ENCODE results near the gene UBE2J2.

Gene UBE2J2

DNA sequence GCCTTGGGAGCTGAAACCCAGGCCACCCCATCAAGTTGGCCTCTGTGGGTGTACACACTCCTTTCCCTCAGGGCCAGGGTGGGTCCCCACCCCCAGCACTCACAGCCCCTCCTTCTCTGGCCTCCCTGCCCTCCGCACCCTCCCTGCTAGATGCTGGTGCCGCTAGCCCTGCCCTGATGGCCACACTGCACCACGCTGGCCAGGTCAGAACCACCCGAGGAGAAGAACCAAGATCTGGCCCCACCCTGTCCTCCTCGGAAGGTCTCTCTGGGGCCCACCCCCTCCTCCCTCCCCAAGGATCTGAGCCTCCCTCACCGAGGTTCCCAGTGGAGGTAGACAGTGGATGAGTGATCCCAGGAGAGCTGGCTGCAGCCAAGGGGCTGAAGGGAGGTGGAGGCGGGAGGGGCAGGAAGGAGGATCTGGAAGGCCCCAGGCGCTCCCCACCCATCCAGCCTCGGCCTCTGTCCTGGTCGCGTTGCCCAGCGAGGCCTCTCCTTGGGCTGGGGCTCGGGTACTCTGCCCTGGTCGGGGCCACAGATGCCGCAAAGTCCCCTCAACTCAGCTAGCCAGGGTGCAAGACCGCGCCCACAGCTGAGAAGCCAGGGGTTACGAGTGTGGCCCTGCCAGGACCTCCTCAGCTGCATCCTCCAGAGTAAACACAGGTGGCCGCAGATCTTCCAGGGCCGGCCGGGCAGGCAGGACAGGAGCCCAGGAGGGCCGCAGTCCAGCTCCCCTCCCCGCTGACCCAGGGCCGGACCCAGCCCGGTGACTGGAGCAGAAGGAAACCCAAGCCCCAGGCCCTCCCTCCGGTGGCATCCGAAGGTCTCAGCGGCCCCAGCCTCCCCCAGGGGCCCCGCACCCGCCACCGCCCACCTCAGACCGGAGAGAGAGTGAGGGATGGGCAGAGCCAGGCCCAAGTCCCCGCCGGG, 36.4 kb downstream of the UBE2J2 start:
- no peak for DNase-seq (ENCODE audit: extremely low spot score)
- CTCF ChIA-PET: interaction anchor here (0.7 kb wide), 1 partner anchor 120 kb away, joined by 3 read pairs; no protein-coding TSS in a partner anchor
- POLR2A ChIA-PET: no interaction called here
- no peak for TF ChIP-seq SUZ12 (IDR thresholded peaks at IDR 0.05)
- no peak for TF ChIP-seq CTBP1 (IDR thresholded peaks at IDR 0.05; ENCODE audit: borderline replicate concordance)
- no peak for TF ChIP-seq HDGF (IDR thresholded peaks at IDR 0.05; ENCODE audit: borderline replicate concordance)
- no peak for TF ChIP-seq ELF4 (IDR thresholded peaks at IDR 0.05)
- no peak for TF ChIP-seq FOXK2 (IDR thresholded peaks at IDR 0.05)
- TF ChIP-seq FOXM1 (IDR thresholded peaks at IDR 0.05; ENCODE audit: borderline replicate concordance): no peak
- TF ChIP-seq TARDBP (IDR thresholded peaks at IDR 0.05): no peak

DNA sequence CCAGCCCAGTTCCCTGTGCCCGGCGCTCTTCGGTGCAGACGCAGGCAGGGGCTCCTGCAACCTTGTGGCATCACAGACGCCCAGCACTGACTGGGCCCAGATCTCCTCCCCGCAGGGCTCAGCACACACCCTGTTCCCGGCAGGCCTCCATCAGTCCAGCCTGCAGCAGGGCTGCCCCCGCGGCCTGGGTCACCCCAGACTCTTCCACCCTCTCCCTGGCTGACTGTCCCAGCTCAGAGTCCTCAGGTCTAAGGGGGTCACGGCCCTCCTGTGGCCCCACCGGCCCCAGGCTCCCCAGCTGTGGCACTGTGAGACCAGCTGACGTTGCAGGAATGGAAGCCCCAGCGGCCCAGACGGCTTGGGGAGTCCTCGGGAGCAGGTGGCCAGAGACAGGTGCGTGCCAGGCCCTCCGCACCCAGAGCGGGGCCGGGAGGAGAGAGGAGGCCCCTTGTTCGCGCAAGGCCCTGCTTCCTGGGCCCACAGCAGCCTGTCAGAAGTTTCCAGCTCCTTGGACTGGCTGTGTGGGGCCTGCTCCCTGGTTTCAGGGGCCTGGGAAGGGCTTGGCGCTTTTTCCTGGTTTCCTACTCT, 37.4 kb downstream of the UBE2J2 start:
- no peak for TF ChIP-seq LEF1 (IDR thresholded peaks at IDR 0.05; ENCODE audit: borderline replicate concordance)
- no peak for TF ChIP-seq SP1 (IDR thresholded peaks at IDR 0.05)
- TF ChIP-seq FOXM1 (IDR thresholded peaks at IDR 0.05; ENCODE audit: borderline replicate concordance): no peak
- TF ChIP-seq FOXK2 (IDR thresholded peaks at IDR 0.05): no peak
- TF ChIP-seq L3MBTL2 (conservative IDR thresholded peaks at IDR 0.05): no peak
- TF ChIP-seq TARDBP (IDR thresholded peaks at IDR 0.05): no peak
- no peak for TF ChIP-seq HDGF (IDR thresholded peaks at IDR 0.05; ENCODE audit: borderline replicate concordance)
- TF ChIP-seq BHLHE40 (IDR thresholded peaks at IDR 0.05; ENCODE audit: borderline replicate concordance): no peak
- TF ChIP-seq NFRKB (IDR thresholded peaks at IDR 0.05): no peak
- no peak for TF ChIP-seq ZNF384 (IDR thresholded peaks at IDR 0.05)
- TF ChIP-seq ARNT (IDR thresholded peaks at IDR 0.05): no peak
- TF ChIP-seq SUZ12 (IDR thresholded peaks at IDR 0.05): no peak
- no peak for TF ChIP-seq CTBP1 (IDR thresholded peaks at IDR 0.05; ENCODE audit: borderline replicate concordance)
- TF ChIP-seq FOXA1 (IDR thresholded peaks at IDR 0.05): no peak
- TF ChIP-seq, protein P1, sequence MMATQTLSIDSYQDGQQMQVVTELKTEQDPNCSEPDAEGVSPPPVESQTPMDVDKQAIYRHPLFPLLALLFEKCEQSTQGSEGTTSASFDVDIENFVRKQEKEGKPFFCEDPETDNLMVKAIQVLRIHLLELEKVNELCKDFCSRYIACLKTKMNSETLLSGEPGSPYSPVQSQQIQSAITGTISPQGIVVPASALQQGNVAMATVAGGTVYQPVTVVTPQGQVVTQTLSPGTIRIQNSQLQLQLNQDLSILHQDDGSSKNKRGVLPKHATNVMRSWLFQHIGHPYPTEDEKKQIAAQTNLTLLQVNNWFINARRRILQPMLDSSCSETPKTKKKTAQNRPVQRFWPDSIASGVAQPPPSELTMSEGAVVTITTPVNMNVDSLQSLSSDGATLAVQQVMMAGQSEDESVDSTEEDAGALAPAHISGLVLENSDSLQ (IDR thresholded peaks at IDR 0.05): no peak
- ChIA-PET POLR2A (no interaction called here), CTCF (interaction anchor here (0.7 kb wide), 1 partner anchor 119 kb away, joined by 3 read pairs; no protein-coding TSS in a partner anchor)
- DNase-seq (ENCODE audit: extremely low spot score): no peak

DNA sequence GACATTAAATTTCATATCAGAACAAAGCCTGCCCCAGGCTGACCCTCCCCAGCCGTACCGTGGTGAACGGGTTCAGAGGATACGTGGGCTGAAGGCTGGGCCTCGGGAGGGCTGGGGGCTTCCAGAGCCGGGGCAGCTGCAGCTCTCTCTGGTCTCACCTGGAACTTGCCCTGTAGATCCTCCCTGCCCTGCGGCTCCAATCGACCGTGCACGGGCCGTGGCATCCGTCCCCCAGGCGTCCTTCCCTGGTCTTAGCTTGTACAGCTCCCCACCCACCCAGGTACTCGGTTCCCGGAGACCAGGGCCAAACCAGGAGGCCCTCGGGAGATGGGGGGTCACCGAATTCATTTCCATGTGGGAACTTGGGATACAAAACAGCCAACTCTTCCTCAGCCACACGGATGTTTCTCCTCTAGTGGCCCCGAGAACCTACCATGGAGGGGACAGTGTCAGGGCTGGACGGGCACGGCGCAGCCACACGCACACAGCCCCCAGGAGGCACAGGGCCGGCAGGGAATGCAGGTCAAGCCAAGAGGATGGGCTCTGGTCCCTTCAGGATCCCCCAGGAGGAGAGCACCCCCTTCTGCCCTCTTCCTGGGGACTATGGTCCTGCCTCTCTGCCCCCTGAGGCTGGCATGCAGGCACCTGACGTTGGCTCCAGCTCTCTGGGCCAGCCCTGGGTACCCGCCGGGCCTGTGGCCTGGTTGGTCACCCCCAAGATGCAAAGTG, 38.5 kb downstream of the UBE2J2 start:
- ChIA-PET CTCF (no interaction called here), POLR2A (no interaction called here)
- no peak for TF ChIP-seq BHLHE40 (IDR thresholded peaks at IDR 0.05; ENCODE audit: borderline replicate concordance)
- TF ChIP-seq ELF4 (IDR thresholded peaks at IDR 0.05): no peak
- no peak for TF ChIP-seq TARDBP (IDR thresholded peaks at IDR 0.05)
- TF ChIP-seq NFRKB (IDR thresholded peaks at IDR 0.05): no peak
- TF ChIP-seq L3MBTL2 (conservative IDR thresholded peaks at IDR 0.05): no peak
- TF ChIP-seq ZNF384 (IDR thresholded peaks at IDR 0.05): no peak
- TF ChIP-seq SP1 (IDR thresholded peaks at IDR 0.05): no peak
- TF ChIP-seq, protein P1 (IDR thresholded peaks at IDR 0.05): no peak
- no peak for TF ChIP-seq FOXA1 (IDR thresholded peaks at IDR 0.05)
- no peak for TF ChIP-seq LEF1 (IDR thresholded peaks at IDR 0.05; ENCODE audit: borderline replicate concordance)
- TF ChIP-seq ARNT (IDR thresholded peaks at IDR 0.05): no peak
- TF ChIP-seq SUZ12 (IDR thresholded peaks at IDR 0.05): no peak
- TF ChIP-seq FOXM1 (IDR thresholded peaks at IDR 0.05; ENCODE audit: borderline replicate concordance): no peak
- no peak for TF ChIP-seq CTBP1 (IDR thresholded peaks at IDR 0.05; ENCODE audit: borderline replicate concordance)
- no peak for TF ChIP-seq HDGF (IDR thresholded peaks at IDR 0.05; ENCODE audit: borderline replicate concordance)
- no peak for TF ChIP-seq FOXK2 (IDR thresholded peaks at IDR 0.05)
- DNase-seq (ENCODE audit: extremely low spot score): no peak

DNA sequence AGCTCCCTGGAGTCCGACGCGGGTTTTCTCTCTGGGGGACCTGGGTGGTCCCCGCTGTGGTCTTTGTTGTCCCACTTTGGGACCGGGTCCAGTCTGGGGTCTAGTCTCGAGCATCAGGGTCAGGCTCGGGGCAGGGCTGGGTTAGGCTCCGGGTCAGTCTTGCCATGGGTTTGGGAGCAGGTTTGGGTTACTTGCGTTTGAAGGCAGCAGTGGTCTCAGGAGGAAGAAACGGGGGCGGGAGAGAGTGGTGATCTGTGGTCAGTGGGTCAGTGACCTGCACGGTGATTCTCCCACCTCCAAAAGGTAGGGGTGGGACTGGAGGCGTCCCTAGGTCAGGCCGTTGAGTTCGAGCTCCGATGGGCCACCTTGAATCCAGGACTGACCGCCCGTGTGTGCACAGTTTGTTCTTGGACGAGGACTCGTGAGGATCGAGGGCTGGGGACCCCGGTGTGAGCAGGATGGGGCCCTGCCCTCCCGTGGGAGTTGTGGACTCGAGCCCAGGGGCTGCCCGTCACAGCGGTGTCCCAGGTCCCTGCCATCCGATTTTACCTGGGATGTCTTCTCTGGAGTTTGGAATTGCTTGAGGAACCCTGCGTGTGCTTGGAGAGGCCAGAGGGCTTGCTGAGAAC, 39.4 kb downstream of the UBE2J2 start:
- no peak for DNase-seq (ENCODE audit: extremely low spot score)
- no peak for TF ChIP-seq L3MBTL2 (conservative IDR thresholded peaks at IDR 0.05)
- TF ChIP-seq ELF4 (IDR thresholded peaks at IDR 0.05): no peak
- no peak for TF ChIP-seq FOXK2 (IDR thresholded peaks at IDR 0.05)
- TF ChIP-seq, protein P1 (IDR thresholded peaks at IDR 0.05): no peak
- TF ChIP-seq BHLHE40 (IDR thresholded peaks at IDR 0.05; ENCODE audit: borderline replicate concordance): no peak
- no peak for TF ChIP-seq TARDBP (IDR thresholded peaks at IDR 0.05)
- POLR2A ChIA-PET: interaction anchor here (1.0 kb wide), 1 partner anchor 26 kb away, joined by 3 read pairs; no protein-coding TSS in a partner anchor
- CTCF ChIA-PET: no interaction called here

DNA sequence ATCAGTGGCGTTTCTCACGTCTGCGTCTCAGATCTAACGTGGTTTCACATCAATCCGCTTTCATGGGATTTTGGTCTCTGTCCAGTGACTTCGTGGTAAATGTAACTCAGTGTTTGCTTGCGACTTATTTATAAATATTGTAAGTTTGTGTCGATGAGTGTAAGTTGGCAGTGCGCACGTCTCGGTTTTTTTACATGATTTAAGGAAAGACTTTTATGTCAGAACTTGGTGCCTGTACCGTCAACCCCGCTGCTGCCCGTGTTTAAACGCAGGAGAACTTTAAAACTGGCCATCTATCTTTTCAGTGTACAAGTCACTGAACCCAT, 40.1 kb downstream of the UBE2J2 start:
- CTCF ChIA-PET: no interaction called here
- POLR2A ChIA-PET: interaction anchor here (1.0 kb wide), 1 partner anchor 25 kb away, joined by 3 read pairs; no protein-coding TSS in a partner anchor
- no peak for DNase-seq (ENCODE audit: extremely low spot score)
- TF ChIP-seq FOXA1 (IDR thresholded peaks at IDR 0.05): no peak
- no peak for TF ChIP-seq NFRKB (IDR thresholded peaks at IDR 0.05)
- TF ChIP-seq TARDBP (IDR thresholded peaks at IDR 0.05): no peak
- no peak for TF ChIP-seq HDGF (IDR thresholded peaks at IDR 0.05; ENCODE audit: borderline replicate concordance)
- no peak for TF ChIP-seq CTBP1 (IDR thresholded peaks at IDR 0.05; ENCODE audit: borderline replicate concordance)
- TF ChIP-seq, protein P1 (IDR thresholded peaks at IDR 0.05): no peak
- TF ChIP-seq FOXM1 (IDR thresholded peaks at IDR 0.05; ENCODE audit: borderline replicate concordance): no peak
- TF ChIP-seq ELF4 (IDR thresholded peaks at IDR 0.05): no peak
- no peak for TF ChIP-seq L3MBTL2 (conservative IDR thresholded peaks at IDR 0.05)
- TF ChIP-seq FOXK2 (IDR thresholded peaks at IDR 0.05): no peak
- TF ChIP-seq SP1 (IDR thresholded peaks at IDR 0.05): no peak
- no peak for TF ChIP-seq ARNT (IDR thresholded peaks at IDR 0.05)
- TF ChIP-seq LEF1 (IDR thresholded peaks at IDR 0.05; ENCODE audit: borderline replicate concordance): no peak
- TF ChIP-seq SUZ12 (IDR thresholded peaks at IDR 0.05): no peak
- TF ChIP-seq ZNF384 (IDR thresholded peaks at IDR 0.05): no peak
- TF ChIP-seq BHLHE40 (IDR thresholded peaks at IDR 0.05; ENCODE audit: borderline replicate concordance): no peak

Measured in HEK293T (cell line).